GM21529 (cell line): ENCODE measurements around the gene KLRC4.
A peak's percentile ranks its signal among the peaks of the same experiment; 100 is the strongest.
"Not testable (repeated sequence)": the region's sequence is repeated elsewhere in the genome, so short reads cannot be mapped to it uniquely, and the experiment has no call there.

Source experiments
- ATAC-seq: cut with Tn5 transposase; IDR thresholded peaks from one replicate; pipeline ENCODE4 v1.9.1; 2021; ENCODE audit not compliant: unreplicated experiment

The KLRC4 gene

GRCh38 chr12:10368206-10369171, 41.1 kb downstream of the KLRC4 start:
- no peak for ATAC-seq

GRCh38 chr12:10367714-10368113, 41.8 kb downstream of the KLRC4 start:
- ATAC-seq, result not testable (repeated sequence)

GRCh38 chr12:10366875-10367274, 42.7 kb downstream of the KLRC4 start:
- ATAC-seq, result no peak

GRCh38 chr12:10365696-10366405, 43.7 kb downstream of the KLRC4 start:
- no peak for ATAC-seq

- peak; percentile 52 for ATAC-seq
These were observed 44.5 kb downstream of the KLRC4 start for GRCh38 chr12:10364815-10365622.

- ATAC-seq, result peak; percentile 92
These were observed 45.4 kb downstream of the KLRC4 start for GRCh38 chr12:10363914-10364814.

- no peak for ATAC-seq
These were observed 46.0 kb downstream of the KLRC4 start for GRCh38 chr12:10363658-10363913.

GRCh38 chr12:10362828-10363657, 46.5 kb downstream of the KLRC4 start:
- ATAC-seq, result no peak

GRCh38 chr12:10362325-10362724, 47.2 kb downstream of the KLRC4 start:
- no peak for ATAC-seq

- no peak for ATAC-seq
These were observed 47.9 kb downstream of the KLRC4 start for GRCh38 chr12:10361622-10362021.

- no peak for ATAC-seq
These were observed 48.5 kb downstream of the KLRC4 start for GRCh38 chr12:10361084-10361483.

- ATAC-seq, result no peak
These were observed 50.6 kb downstream of the KLRC4 start for GRCh38 chr12:10358969-10359368.

GRCh38 chr12:10358131-10358530, 51.4 kb downstream of the KLRC4 start:
- no peak for ATAC-seq
